HCT116 (cell line): ENCODE results near the gene ZNF674. TPM values are rescaled to one million over a fixed set of nuclear protein-coding genes. Genes with fewer than 3 reads are reported as not detected.
A peak's percentile ranks its signal among the peaks of the same experiment; 100 is the strongest.

ENCODE experiments used
- ATAC-seq: fragments of 200-7000 bp; cut with Tn5 transposase; 2 replicates; pipeline ENCODE4 v1.9.1; 2020; ENCODE audit warnings: mild to moderate bottlenecking, moderate library complexity
- BruUV-seq: library from RNA; stranded (reverse); fragments of 400-500 nt; replicated peaks from 2 replicates; lab custom pipeline; 2021; lab: Mats Ljungman, UMichigan
- CTCF ChIA-PET: fragments of 300-600 bp; sonication (Branson Sonifier 250); formaldehyde crosslinking; loops from one replicate; lab custom pipeline; 2021; ENCODE audit warnings: antibody characterized with exemption; lab: Charles Lee
- POLR2A ChIA-PET: fragments of 300-600, 350-600 bp; sonication (Branson Sonifier 250); formaldehyde crosslinking; loops from one replicate; lab custom pipeline; 2021; ENCODE audit warnings: antibody characterized with exemption; lab: Charles Lee
- RAD21 ChIA-PET, 2 experiments: fragments of 300-600 bp; sonication (Branson Sonifier 250); formaldehyde crosslinking; loops; one replicate each; lab custom pipeline; 2023; ENCODE audit warnings: low total read pairs in 2 of 2; ENCODE audit not compliant: uncharacterized antibody in 2 of 2, unreplicated experiment in 2 of 2, low non-redundant PET in 1 of 2; lab: Charles Lee
- DNase-seq: peaks from one replicate; pipeline ENCODE4 v3.0.0-alpha.2; 2010; ENCODE audit warnings: low read depth, low spot score
- H2AFZ ChIP-seq: fragments of 200-600 bp; shearing (Covaris generic), sonication (generic); 2 replicates; pipeline ENCODE4 v1.6.1; 2017; ENCODE audit warnings: low read depth, mixed run types, mixed read lengths, antibody characterized with exemption, low read length; ENCODE audit not compliant: poor library complexity, severe bottlenecking
- H3K27ac ChIP-seq: 2 replicates; pipeline ENCODE4 v1.5.1; 2012; ENCODE audit warnings: low read depth, low read length
- H3K27me3 ChIP-seq: fragments of 200-600 bp; sonication (generic); 2 replicates; pipeline ENCODE4 v1.6.1; 2016; ENCODE audit warnings: mixed run types, low read length, mixed read lengths; ENCODE audit not compliant: insufficient read depth
- H3K36me3 ChIP-seq, 2 experiments: fragments of 200-500 bp in 1 of 2; fragments of 200-600 bp in 1 of 2; sonication (Bioruptor generic) in 1 of 2; sonication (generic) in 1 of 2; 2 replicates each; pipeline versions ENCODE4 v1.5.1 to v1.6.1; 2014 to 2016; ENCODE audit warnings: low read length in 2 of 2, inconsistent platforms in 1 of 2, mixed read lengths in 1 of 2, mixed run types in 1 of 2; ENCODE audit not compliant: insufficient read depth in 2 of 2, control insufficient read depth in 1 of 2
- H3K4me1 ChIP-seq, 2 experiments: fragments of 200-600 bp in 1 of 2; sonication (generic) in 1 of 2; 2 replicates each; pipeline versions ENCODE4 v1.5.1 to v1.6.1; 2012 to 2017; ENCODE audit warnings: low read length in 2 of 2, inconsistent platforms in 1 of 2, mild to moderate bottlenecking in 1 of 2, mixed read lengths in 1 of 2, mixed run types in 1 of 2, moderate library complexity in 1 of 2; ENCODE audit not compliant: insufficient read depth in 2 of 2, control insufficient read depth in 1 of 2
- H3K4me2 ChIP-seq: fragments of 200-600 bp; sonication (generic); 2 replicates; pipeline ENCODE4 v1.6.1; 2017; ENCODE audit warnings: mixed run types, low read length, mixed read lengths
- H3K4me3 ChIP-seq, 2 experiments: fragments of 200-600 bp in 1 of 2; sonication (generic) in 1 of 2; replicated peaks in 1 of 2; 2 replicates each; pipeline ENCODE4 v1.5.1; 2011 to 2016; ENCODE audit warnings: low read length in 2 of 2, control low read depth in 1 of 2, low read depth in 1 of 2, mild to moderate bottlenecking in 1 of 2, mixed read lengths in 1 of 2, mixed run types in 1 of 2
- H3K79me2 ChIP-seq: fragments of 200-600 bp; sonication (generic); 2 replicates; pipeline ENCODE4 v1.6.1; 2017; ENCODE audit warnings: mild to moderate bottlenecking, mixed run types, low read length, moderate library complexity, mixed read lengths; ENCODE audit not compliant: insufficient read depth
- H3K9ac ChIP-seq: fragments of 200-600 bp; sonication (generic); 2 replicates; pipeline ENCODE4 v1.6.1; 2016; ENCODE audit warnings: low read length, mixed read lengths
- H3K9me2 ChIP-seq: fragments of 200-600 bp; sonication (generic), shearing (Covaris generic); 2 replicates; pipeline ENCODE4 v1.6.1; 2017; ENCODE audit warnings: mixed run types, mild to moderate bottlenecking, moderate library complexity; ENCODE audit not compliant: insufficient read depth
- H3K9me3 ChIP-seq, 2 experiments: fragments of 200-500 bp in 1 of 2; fragments of 200-600 bp in 1 of 2; sonication (Bioruptor generic) in 1 of 2; sonication (generic) in 1 of 2; 2 replicates each; pipeline ENCODE4 v1.6.1; 2014 to 2017; ENCODE audit warnings: low read length in 2 of 2, mixed read lengths in 2 of 2, inconsistent platforms in 1 of 2, low read depth in 1 of 2, mild to moderate bottlenecking in 1 of 2, mixed run types in 1 of 2, moderate library complexity in 1 of 2; ENCODE audit not compliant: control insufficient read depth in 1 of 2, insufficient read depth in 1 of 2
- H4K20me1 ChIP-seq: fragments of 200-600 bp; sonication (generic), shearing (Covaris generic); 2 replicates; pipeline ENCODE4 v1.6.1; 2017; ENCODE audit warnings: mixed run types, mild to moderate bottlenecking, moderate library complexity; ENCODE audit not compliant: insufficient read depth
- CBX3 ChIP-seq: IDR thresholded peaks from 2 replicates; pipeline ENCODE4 v1.6.1; 2012; ENCODE audit warnings: low read depth
- ELF1 ChIP-seq: IDR thresholded peaks from 2 replicates; pipeline ENCODE4 v1.6.1; 2012; ENCODE audit warnings: low read depth, borderline replicate concordance
- EZH2 ChIP-seq: fragments of 200-600 bp; sonication (generic); IDR thresholded peaks from 2 replicates; pipeline ENCODE4 v1.6.1; 2017; ENCODE audit warnings: antibody characterized with exemption, mixed run types
- FOSL1 ChIP-seq: IDR thresholded peaks from 2 replicates; pipeline ENCODE4 v1.6.1; 2012; ENCODE audit warnings: low read depth
- POLR2A ChIP-seq: IDR thresholded peaks from 2 replicates; pipeline ENCODE4 v1.7.0; 2011; ENCODE audit warnings: borderline replicate concordance; ENCODE audit not compliant: insufficient read depth, insufficient read length; ENCODE audit errors: extremely low read depth
- POLR2AphosphoS5 ChIP-seq: IDR thresholded peaks from 2 replicates; pipeline ENCODE4 v1.6.1; 2011; ENCODE audit warnings: mild to moderate bottlenecking, low read depth, low read length, moderate library complexity
- RAD21 ChIP-seq: IDR thresholded peaks from 2 replicates; pipeline ENCODE4 v1.6.1; 2012; ENCODE audit warnings: low read depth, mild to moderate bottlenecking
- REST ChIP-seq: IDR thresholded peaks from 2 replicates; pipeline ENCODE4 v1.6.1; 2012; ENCODE audit warnings: low read depth
- SP1 ChIP-seq: IDR thresholded peaks from 2 replicates; pipeline ENCODE4 v1.6.1; 2012; ENCODE audit warnings: low read depth
- TCF7L2 ChIP-seq: IDR thresholded peaks from 2 replicates; pipeline ENCODE4 v1.7.0; 2011; ENCODE audit warnings: borderline replicate concordance, inconsistent platforms; ENCODE audit not compliant: insufficient read depth, insufficient read length; ENCODE audit errors: extremely low read depth
- ZBTB33 ChIP-seq: IDR thresholded peaks from 2 replicates; pipeline ENCODE4 v1.6.1; 2011; ENCODE audit warnings: mild to moderate bottlenecking, low read length, moderate library complexity; ENCODE audit not compliant: insufficient replicate concordance; ENCODE audit errors: extremely low read depth
- ZFX ChIP-seq: fragments of 450-650 bp; IDR thresholded peaks from 2 replicates; pipeline ENCODE4 v1.6.1; 2017
- intact Hi-C: fragments of 100-400 bp; cut with micrococcal nuclease; formaldehyde crosslinking; loops from 2 replicates; pipeline ENCODE4 v1.10.0; 2022
- total RNA-seq: library from RNA; stranded (reverse); gene quantifications from one replicate; pipeline ENCODE4 v1.2.1, GENCODE V29; 2021; ENCODE audit not compliant: unreplicated experiment
- TF ChIP-seq, protein P1 (sequence below): IDR thresholded peaks from 2 replicates; pipeline ENCODE4 v1.6.1; 2012
- TF ChIP-seq, protein P2 (sequence below), 3 experiments: fragments of 200-600 bp in 1 of 3; sonication (generic) in 1 of 3; IDR thresholded peaks in 2 of 3; conservative IDR thresholded peaks in 1 of 3; 2 replicates each; pipeline ENCODE4 v1.5.1; 2012 to 2017; ENCODE audit warnings: low read depth in 2 of 3, low read length in 2 of 3, antibody characterized with exemption in 1 of 3, borderline replicate concordance in 1 of 3, control low read depth in 1 of 3, mild to moderate bottlenecking in 1 of 3, mixed read lengths in 1 of 3, mixed run types in 1 of 3, moderate library complexity in 1 of 3; ENCODE audit not compliant: insufficient read depth in 1 of 3

ZNF674 gene
- total RNA-seq, 1 experiment from 2014 or later, result 5.2 TPM

GRCh38 chrX:46576458-46576857 lies 31.2 kb upstream of the ZNF674 start:
- Histone ChIP-seq H3K4me2 (0 out of 2 replicates have a peak overlapping the region, but pooled peaks have one; percentile 19), H3K9ac (no peak overlapping the region), H3K9me3 (no peaks in the 10 kb centered on the region), H3K27me3 (no peaks in the 10 kb centered on the region), H3K4me1 (peaks cover 9 to 40% of the 10 kb centered on the region in 2 experiments), H3K27ac (no peak overlapping the region), H3K36me3 (no peaks in the 10 kb centered on the region), H3K4me3 (no peak overlapping the region), H4K20me1 (no peaks in the 10 kb centered on the region)
- ChIA-PET CTCF (no interaction called here), RAD21 (no interaction called here), POLR2A (interaction anchor here (0.8 kb wide), 1 partner anchor 801 kb away, joined by 3 read pairs; no protein-coding TSS in a partner anchor)
- ATAC-seq (no peak), DNase-seq (no peak)
- intact Hi-C loops, result no loop called here
- TF ChIP-seq FOSL1, result no peak
- no peak for TF ChIP-seq ZFX
- no peak for TF ChIP-seq TCF7L2
- TF ChIP-seq RAD21, result no peak
- TF ChIP-seq EZH2, result no peak
- TF ChIP-seq CBX3, result no peak
- TF ChIP-seq, protein P1, sequence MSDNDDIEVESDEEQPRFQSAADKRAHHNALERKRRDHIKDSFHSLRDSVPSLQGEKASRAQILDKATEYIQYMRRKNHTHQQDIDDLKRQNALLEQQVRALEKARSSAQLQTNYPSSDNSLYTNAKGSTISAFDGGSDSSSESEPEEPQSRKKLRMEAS, result no peak
- no peak for TF ChIP-seq SP1
- no peak for TF ChIP-seq POLR2AphosphoS5
- no peak for TF ChIP-seq REST
- TF ChIP-seq, protein P2, sequence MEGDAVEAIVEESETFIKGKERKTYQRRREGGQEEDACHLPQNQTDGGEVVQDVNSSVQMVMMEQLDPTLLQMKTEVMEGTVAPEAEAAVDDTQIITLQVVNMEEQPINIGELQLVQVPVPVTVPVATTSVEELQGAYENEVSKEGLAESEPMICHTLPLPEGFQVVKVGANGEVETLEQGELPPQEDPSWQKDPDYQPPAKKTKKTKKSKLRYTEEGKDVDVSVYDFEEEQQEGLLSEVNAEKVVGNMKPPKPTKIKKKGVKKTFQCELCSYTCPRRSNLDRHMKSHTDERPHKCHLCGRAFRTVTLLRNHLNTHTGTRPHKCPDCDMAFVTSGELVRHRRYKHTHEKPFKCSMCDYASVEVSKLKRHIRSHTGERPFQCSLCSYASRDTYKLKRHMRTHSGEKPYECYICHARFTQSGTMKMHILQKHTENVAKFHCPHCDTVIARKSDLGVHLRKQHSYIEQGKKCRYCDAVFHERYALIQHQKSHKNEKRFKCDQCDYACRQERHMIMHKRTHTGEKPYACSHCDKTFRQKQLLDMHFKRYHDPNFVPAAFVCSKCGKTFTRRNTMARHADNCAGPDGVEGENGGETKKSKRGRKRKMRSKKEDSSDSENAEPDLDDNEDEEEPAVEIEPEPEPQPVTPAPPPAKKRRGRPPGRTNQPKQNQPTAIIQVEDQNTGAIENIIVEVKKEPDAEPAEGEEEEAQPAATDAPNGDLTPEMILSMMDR (IDR thresholded peaks at IDR 0.05 in 2 of 3, conservative IDR thresholded peaks at IDR 0.05 in 1 of 3; ENCODE audit: borderline replicate concordance in 1 of 3, insufficient read depth in 1 of 3, low read depth in 2 of 3, low read length in 2 of 3), result no peak
- no peak for TF ChIP-seq ELF1
- TF ChIP-seq POLR2A, result no peak
- no peak for TF ChIP-seq ZBTB33
- TF ChIP-seq, all 23 proteins: peak for 0
- BruUV-seq, result no TSS peak
- Histone ChIP-seq H2AFZ (no peak overlapping the region), H3K9me2 (no peaks in the 10 kb centered on the region), H3K79me2 (peaks cover 13% of the 10 kb centered on the region)
